ENCODE results near the gene LILRA1.
"Not testable (repeated sequence)": the region's sequence is repeated elsewhere in the genome, so short reads cannot be mapped to it uniquely, and the experiment has no call there.

LILRA1 gene

DNA sequence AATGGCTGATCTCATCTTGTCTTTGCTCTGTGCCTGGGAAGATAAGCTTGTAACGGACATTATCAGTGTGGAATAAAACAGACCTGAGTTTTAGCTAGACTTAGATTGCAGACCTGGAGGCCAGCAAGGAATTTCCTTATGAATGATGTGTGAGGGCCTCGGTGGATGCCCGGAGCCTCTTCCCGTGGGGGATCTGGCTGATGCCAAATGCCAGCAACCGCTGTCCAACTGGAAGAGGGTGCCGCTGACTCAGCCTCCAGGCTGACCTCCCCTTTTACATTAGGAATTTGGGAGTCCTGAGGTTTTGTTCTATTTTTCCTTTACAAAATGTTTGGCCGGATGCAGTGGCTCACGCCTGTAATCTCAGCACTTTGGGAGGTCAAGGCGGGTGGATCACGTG, 39.4 kb upstream of the LILRA1 start:
- TF ChIP-seq, protein P1, sequence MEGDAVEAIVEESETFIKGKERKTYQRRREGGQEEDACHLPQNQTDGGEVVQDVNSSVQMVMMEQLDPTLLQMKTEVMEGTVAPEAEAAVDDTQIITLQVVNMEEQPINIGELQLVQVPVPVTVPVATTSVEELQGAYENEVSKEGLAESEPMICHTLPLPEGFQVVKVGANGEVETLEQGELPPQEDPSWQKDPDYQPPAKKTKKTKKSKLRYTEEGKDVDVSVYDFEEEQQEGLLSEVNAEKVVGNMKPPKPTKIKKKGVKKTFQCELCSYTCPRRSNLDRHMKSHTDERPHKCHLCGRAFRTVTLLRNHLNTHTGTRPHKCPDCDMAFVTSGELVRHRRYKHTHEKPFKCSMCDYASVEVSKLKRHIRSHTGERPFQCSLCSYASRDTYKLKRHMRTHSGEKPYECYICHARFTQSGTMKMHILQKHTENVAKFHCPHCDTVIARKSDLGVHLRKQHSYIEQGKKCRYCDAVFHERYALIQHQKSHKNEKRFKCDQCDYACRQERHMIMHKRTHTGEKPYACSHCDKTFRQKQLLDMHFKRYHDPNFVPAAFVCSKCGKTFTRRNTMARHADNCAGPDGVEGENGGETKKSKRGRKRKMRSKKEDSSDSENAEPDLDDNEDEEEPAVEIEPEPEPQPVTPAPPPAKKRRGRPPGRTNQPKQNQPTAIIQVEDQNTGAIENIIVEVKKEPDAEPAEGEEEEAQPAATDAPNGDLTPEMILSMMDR (IDR thresholded peaks at IDR 0.05; ENCODE audit: low read depth, low read length, missing control alignments), result no peak

DNA sequence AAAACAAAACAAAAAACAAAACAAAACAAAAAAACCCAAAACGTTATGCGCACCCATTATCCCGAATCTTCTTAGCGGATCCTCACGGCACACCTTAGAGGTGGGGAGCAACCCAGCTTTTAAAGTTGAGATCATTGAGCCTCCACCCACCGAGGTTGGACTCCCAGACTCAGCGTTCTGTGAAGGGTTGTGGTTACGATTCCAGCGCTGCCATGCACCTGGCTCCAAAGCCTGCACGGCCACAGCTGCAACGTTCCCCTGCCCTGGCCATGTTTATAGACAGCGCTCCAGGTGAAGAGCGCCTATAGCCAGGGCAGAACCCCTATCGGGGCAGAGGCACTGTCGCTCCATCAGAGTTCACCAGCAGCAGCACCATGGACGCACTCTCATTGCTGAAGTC, 38.5 kb upstream of the LILRA1 start:
- H3K4me3 ChIP-seq (ENCODE audit: low read depth, low read length), result no peak overlapping the region
- TF ChIP-seq, protein P1 (IDR thresholded peaks at IDR 0.05; ENCODE audit: low read depth, low read length, missing control alignments), result no peak
- no peaks in the 10 kb centered on the region for H3K27me3 ChIP-seq (replicated peaks)
- no peaks in the 10 kb centered on the region for H3K36me3 ChIP-seq (replicated peaks)
- H3K27ac ChIP-seq, result no peak overlapping the region
- DNase-seq, result no peak
- in situ Hi-C loops (cut with HindIII; ENCODE audit: low pct_ligation_motif_present, low sequenced_read_pairs), result no loop called here

More for the DNA sequence above, 39.4 kb upstream of the LILRA1 start:
- Histone ChIP-seq H3K27me3 (replicated peaks) (no peaks in the 10 kb centered on the region), H3K4me3 (ENCODE audit: low read depth, low read length) (no peak overlapping the region), H3K36me3 (replicated peaks) (no peaks in the 10 kb centered on the region), H3K27ac (no peak overlapping the region)
- no peak for DNase-seq
- in situ Hi-C loops (cut with HindIII; ENCODE audit: low pct_ligation_motif_present, low sequenced_read_pairs), result no loop called here

DNA sequence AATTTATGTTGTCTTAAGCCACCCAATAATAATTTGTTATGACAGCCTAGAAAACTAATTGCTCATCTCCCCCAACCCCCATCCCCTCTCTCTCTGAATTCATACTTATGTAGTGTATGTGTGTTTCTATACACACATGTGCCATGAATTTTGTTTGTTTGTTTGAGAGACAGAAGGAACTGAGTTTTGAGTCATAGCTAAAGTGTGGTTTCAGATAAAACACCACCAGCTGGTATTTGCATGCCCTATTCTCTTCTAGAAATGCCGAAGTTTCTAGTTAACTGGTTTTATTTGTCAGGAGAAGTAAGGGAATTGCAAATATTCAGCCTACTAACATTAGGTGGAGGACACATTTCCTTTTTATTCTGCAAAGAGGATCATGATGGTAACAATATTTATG, 37.2 kb upstream of the LILRA1 start:
- TF ChIP-seq, protein P1 (IDR thresholded peaks at IDR 0.05; ENCODE audit: low read depth, low read length, missing control alignments), result no peak
- Histone ChIP-seq H3K4me3 (ENCODE audit: low read depth, low read length) (no peak overlapping the region), H3K36me3 (replicated peaks) (no peaks in the 10 kb centered on the region), H3K27me3 (replicated peaks) (no peaks in the 10 kb centered on the region), H3K27ac (no peak overlapping the region)
- no peak for DNase-seq
- in situ Hi-C loops (cut with HindIII; ENCODE audit: low pct_ligation_motif_present, low sequenced_read_pairs), result no loop called here

DNA sequence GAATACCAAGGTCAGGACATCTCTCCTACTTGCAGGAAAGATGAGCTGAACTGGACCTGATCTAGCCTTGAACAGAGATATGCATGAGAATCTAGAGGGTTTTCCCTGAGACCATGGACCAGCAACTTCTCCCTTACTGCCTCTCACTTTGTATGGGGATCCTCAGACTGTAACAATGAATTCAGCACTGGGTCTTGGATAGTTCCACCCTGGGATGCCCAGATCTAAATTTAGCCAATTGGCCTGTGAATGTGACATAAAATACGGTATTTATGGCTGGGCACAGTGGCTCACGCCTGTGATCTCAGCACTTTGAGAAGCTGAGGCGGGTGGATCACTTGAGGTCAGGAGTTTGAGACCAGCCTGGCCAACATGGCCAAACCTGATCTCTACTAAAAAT, 35.1 kb upstream of the LILRA1 start:
- in situ Hi-C loops (cut with HindIII; ENCODE audit: low pct_ligation_motif_present, low sequenced_read_pairs), result no loop called here
- H3K36me3 ChIP-seq (replicated peaks), result no peaks in the 10 kb centered on the region
- TF ChIP-seq, protein P1 (IDR thresholded peaks at IDR 0.05; ENCODE audit: low read depth, low read length, missing control alignments), result no peak
- DNase-seq, result no peak
- H3K4me3 ChIP-seq (ENCODE audit: low read depth, low read length), result no peak overlapping the region
- H3K27ac ChIP-seq, result no peak overlapping the region
- H3K27me3 ChIP-seq (replicated peaks), result no peaks in the 10 kb centered on the region

DNA sequence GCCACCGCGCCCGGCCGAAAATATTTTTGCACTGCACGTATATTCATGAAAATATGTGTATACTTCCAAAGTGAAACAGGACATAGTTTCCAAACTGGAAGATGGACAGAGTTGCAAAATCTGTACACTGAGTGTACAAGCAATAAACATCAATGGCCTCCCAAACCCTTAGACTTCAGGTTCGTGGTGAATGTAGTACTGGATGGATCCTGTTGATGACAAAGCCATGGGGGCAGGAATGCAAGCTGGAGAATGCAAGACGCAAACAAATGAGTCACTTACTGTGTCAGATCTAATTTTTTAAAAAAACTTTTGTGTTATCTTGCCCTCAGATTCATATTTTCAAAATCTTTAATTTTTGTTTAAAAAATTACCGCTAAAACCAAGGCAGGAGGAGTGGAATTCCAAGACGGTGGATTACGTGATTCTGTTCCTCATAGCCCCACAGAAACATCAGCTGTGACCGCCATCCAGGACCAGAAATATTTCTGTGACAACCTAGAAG, 32.5 kb upstream of the LILRA1 start:
- Histone ChIP-seq H3K27ac (no peak overlapping the region), H3K36me3 (replicated peaks) (no peaks in the 10 kb centered on the region), H3K4me3 (ENCODE audit: low read depth, low read length) (no peak overlapping the region), H3K27me3 (replicated peaks) (no peaks in the 10 kb centered on the region)
- in situ Hi-C loops (cut with HindIII; ENCODE audit: low pct_ligation_motif_present, low sequenced_read_pairs), result no loop called here
- TF ChIP-seq, protein P1 (IDR thresholded peaks at IDR 0.05; ENCODE audit: low read depth, low read length, missing control alignments), result no peak
- DNase-seq, result no peak

DNA sequence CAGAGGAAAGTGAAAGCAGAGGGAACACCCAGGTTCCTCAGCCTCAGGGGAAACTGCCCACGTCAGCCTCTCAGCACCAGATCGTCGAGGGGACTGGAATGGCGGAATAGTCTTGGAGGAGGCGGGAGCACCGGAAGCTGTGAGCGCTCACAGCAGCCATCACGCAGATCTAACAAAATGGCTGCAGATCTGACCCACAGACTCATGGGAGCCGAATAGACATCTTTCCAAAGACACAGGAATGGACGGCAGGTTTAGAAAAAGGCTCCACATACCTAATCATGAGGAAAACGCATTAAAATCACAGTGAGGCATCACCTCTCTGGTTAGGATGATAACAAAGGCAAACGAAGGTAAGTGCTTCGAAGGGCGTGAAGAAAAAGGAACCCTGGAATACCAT, 31.6 kb upstream of the LILRA1 start:
- in situ Hi-C loops (cut with HindIII; ENCODE audit: low pct_ligation_motif_present, low sequenced_read_pairs), result no loop called here
- Histone ChIP-seq H3K36me3 (replicated peaks) (no peaks in the 10 kb centered on the region), H3K27ac (no peak overlapping the region), H3K27me3 (replicated peaks) (no peaks in the 10 kb centered on the region), H3K4me3 (ENCODE audit: low read depth, low read length) (no peak overlapping the region)
- DNase-seq, result no peak
- TF ChIP-seq, protein P1 (IDR thresholded peaks at IDR 0.05; ENCODE audit: low read depth, low read length, missing control alignments), result no peak

DNA sequence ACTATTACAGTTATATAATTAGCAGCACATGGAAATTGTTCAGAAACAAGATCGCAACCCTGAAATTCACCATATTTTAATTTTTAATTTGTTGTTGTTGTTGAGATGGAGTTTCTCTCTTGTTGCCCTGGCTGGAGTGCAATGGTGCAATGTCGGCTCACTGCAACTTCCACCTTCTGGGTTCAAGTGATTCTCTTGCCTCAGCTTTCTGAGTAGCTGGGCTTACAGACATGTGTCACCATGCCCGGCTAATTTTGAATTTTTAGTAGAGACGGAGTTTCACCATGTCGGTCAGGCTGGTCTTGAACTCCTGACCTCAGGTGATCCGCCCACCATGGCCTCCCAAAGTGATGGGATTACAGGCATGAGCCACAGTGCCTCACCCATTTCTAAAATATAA, 30.2 kb upstream of the LILRA1 start:
- H3K4me3 ChIP-seq (ENCODE audit: low read depth, low read length); H3K27ac ChIP-seq; in situ Hi-C loops (cut with HindIII; ENCODE audit: low pct_ligation_motif_present, low sequenced_read_pairs); H3K36me3 ChIP-seq (replicated peaks); H3K27me3 ChIP-seq (replicated peaks); DNase-seq: not testable (repeated sequence)
